Measurements from ENCODE around the gene TGFBRAP1. TPM values are rescaled to one million over a fixed set of nuclear protein-coding genes. Genes with fewer than 3 reads are reported as not detected.

TGFBRAP1 gene
- total and polyA plus RNA-seq, 2 donors from 2014 or later: 6.7 to 25.8 TPM

DNA sequence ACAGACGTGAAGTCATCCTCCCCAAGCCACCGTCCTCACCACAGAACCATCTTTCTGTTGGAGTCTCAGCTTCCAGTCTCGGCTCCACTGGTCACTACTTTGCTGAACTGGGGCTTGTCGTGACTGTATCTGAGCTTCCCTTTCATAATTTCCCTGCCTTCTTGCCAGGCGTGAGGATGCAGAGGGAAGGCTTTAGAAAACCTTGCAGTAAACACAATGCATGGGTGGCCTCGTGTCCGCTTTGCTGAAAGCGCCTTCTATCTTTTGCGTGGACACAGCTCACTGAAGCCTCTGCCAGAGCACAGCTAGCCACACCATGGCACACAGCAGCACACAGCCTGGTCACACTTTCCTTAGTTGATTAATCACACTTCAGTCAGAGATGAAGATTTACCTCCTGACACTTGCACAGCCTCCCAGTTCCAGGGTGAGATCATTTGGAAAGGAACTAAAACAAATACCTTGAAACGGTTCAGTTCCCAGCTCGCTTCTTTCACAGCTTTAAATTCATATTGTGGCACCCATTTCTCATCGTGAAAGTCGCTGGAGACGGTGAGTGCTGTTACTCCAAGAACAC, 90.8 kb downstream of the TGFBRAP1 start:
- Histone ChIP-seq H3K9ac (ENCODE audit: low read length in 3 of 3) (no peak overlapping the region), H3K4me3 (ENCODE audit: low read length in 3 of 3) (no peak overlapping the region), H3K27me3 (ENCODE audit: control insufficient read depth, insufficient read depth, low read length) (no peaks in the 10 kb centered on the region), H3K9me3 (ENCODE audit: control insufficient read depth in 2 of 3, insufficient read depth in 1 of 3, low read length in 3 of 3) (no peaks in the 10 kb centered on the region), H3K36me3 (ENCODE audit: control insufficient read depth in 2 of 3, insufficient read depth in 3 of 3, low read length in 3 of 3) (no peaks in the 10 kb centered on the region), H3K4me1 (ENCODE audit: control insufficient read depth in 2 of 3, insufficient read depth in 2 of 3, low read depth in 1 of 3, low read length in 3 of 3) (peaks cover 0 to 2% (median 0%) of the 10 kb centered on the region in 3 donors), H3K27ac (ENCODE audit: low read depth in 2 of 2, low read length in 2 of 2) (no peak overlapping the region)
- intact Hi-C loops (cut with DNase I): loop anchor here (5.0 kb wide), 1 partner anchor 126 kb away; no protein-coding TSS in a partner anchor
- peak in 2 of 5 donors; percentile 23 to 37 for DNase-seq
- TF ChIP-seq, protein P1, sequence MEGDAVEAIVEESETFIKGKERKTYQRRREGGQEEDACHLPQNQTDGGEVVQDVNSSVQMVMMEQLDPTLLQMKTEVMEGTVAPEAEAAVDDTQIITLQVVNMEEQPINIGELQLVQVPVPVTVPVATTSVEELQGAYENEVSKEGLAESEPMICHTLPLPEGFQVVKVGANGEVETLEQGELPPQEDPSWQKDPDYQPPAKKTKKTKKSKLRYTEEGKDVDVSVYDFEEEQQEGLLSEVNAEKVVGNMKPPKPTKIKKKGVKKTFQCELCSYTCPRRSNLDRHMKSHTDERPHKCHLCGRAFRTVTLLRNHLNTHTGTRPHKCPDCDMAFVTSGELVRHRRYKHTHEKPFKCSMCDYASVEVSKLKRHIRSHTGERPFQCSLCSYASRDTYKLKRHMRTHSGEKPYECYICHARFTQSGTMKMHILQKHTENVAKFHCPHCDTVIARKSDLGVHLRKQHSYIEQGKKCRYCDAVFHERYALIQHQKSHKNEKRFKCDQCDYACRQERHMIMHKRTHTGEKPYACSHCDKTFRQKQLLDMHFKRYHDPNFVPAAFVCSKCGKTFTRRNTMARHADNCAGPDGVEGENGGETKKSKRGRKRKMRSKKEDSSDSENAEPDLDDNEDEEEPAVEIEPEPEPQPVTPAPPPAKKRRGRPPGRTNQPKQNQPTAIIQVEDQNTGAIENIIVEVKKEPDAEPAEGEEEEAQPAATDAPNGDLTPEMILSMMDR (IDR thresholded peaks at IDR 0.05; ENCODE audit: borderline replicate concordance, extremely low read depth, insufficient read depth): no peak
- FAIRE-seq: no peak

DNA sequence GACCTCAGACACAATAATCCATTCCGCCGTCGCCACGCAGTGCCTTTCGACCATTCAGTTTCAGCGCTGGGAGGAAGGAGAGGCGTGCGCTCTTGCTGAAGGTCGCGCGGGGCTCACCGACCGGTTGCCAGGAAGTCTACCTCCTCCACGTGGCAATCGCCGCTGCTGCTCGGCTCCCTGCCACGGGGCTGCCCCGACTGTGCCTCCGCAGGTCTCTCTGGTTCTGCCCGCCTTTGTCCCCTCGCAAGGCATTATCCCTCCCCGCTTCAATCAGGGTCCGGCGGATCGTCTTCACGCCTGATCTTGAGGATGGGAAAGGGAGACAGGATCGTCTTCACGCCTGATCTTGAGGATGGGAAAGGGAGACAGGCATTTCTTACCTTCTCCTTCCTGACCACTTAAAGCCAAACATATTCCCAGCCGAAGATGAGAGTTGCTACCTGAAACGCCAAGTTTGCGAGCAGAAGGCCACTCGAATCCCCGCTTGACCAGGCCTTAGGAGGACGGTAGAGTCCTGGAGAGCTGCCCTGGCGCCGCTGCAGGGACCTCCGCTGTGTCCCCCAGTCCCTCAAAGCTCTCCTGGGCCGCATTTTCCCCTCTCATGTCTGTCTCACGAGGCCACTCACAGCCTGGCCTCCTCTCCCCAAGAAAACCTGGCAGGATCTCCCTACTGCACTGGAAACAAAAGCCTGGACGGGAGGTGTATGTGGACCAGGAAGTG, 92.3 kb downstream of the TGFBRAP1 start:
- no peak for FAIRE-seq
- no peaks in the 10 kb centered on the region for H3K9me3 ChIP-seq (ENCODE audit: control insufficient read depth in 2 of 3, insufficient read depth in 1 of 3, low read length in 3 of 3)
- H3K4me3 ChIP-seq (ENCODE audit: low read length in 3 of 3): no peak overlapping the region
- peaks cover 0 to 2% (median 0%) of the 10 kb centered on the region in 3 donors for H3K4me1 ChIP-seq (ENCODE audit: control insufficient read depth in 2 of 3, insufficient read depth in 2 of 3, low read depth in 1 of 3, low read length in 3 of 3)
- no peaks in the 10 kb centered on the region for H3K36me3 ChIP-seq (ENCODE audit: control insufficient read depth in 2 of 3, insufficient read depth in 3 of 3, low read length in 3 of 3)
- intact Hi-C loops (cut with DNase I): loop anchor here (5.0 kb wide), 1 partner anchor 125 kb away; no protein-coding TSS in a partner anchor
- H3K9ac ChIP-seq (ENCODE audit: low read length in 3 of 3): no peak overlapping the region
- H3K27me3 ChIP-seq (ENCODE audit: control insufficient read depth, insufficient read depth, low read length): no peaks in the 10 kb centered on the region
- TF ChIP-seq, protein P1 (IDR thresholded peaks at IDR 0.05; ENCODE audit: borderline replicate concordance, extremely low read depth, insufficient read depth): no peak
- no peak overlapping the region for H3K27ac ChIP-seq (ENCODE audit: low read depth in 2 of 2, low read length in 2 of 2)
- DNase-seq: peak in 2 of 5 donors; percentile 42 to 66

DNA sequence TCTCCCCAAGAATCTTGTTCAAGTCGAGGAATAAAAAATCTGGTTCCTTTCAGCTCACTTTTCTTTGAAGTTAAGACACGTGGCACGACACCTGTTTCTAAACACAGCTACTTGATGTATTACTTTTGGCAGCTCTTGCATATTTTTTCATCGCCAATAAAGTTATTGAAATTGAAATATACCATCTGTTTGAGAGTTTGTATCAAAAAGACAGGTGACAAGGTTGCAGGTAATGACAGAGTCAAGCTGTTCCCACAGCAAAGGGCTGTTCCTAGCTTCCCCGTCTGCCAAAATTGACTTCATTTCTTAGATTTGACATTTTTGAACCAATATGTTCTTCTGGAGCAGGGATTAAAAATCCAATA, 93.5 kb downstream of the TGFBRAP1 start:
- Histone ChIP-seq H3K27ac (ENCODE audit: low read depth in 2 of 2, low read length in 2 of 2) (no peak overlapping the region), H3K27me3 (ENCODE audit: control insufficient read depth, insufficient read depth, low read length) (no peaks in the 10 kb centered on the region), H3K4me1 (ENCODE audit: control insufficient read depth in 2 of 3, insufficient read depth in 2 of 3, low read depth in 1 of 3, low read length in 3 of 3) (peaks cover 0 to 2% (median 0%) of the 10 kb centered on the region in 3 donors), H3K9ac (ENCODE audit: low read length in 3 of 3) (no peak overlapping the region), H3K9me3 (ENCODE audit: control insufficient read depth in 2 of 3, insufficient read depth in 1 of 3, low read length in 3 of 3) (no peaks in the 10 kb centered on the region), H3K4me3 (ENCODE audit: low read length in 3 of 3) (no peak overlapping the region), H3K36me3 (ENCODE audit: control insufficient read depth in 2 of 3, insufficient read depth in 3 of 3, low read length in 3 of 3) (no peaks in the 10 kb centered on the region)
- no peak for FAIRE-seq
- TF ChIP-seq, protein P1 (IDR thresholded peaks at IDR 0.05; ENCODE audit: borderline replicate concordance, extremely low read depth, insufficient read depth): no peak
- DNase-seq: no peak
- intact Hi-C loops (cut with DNase I): loop anchor here (5.0 kb wide), 1 partner anchor 124 kb away; no protein-coding TSS in a partner anchor
